NCI-H146 treated with DMSO at 0.1 percent for 48 hours (cell line): ENCODE measurements around the gene FEN1.

Experiments used
- DNase-seq: peaks from one replicate; lab custom pipeline; 2025; ENCODE audit not compliant: unreplicated experiment; lab: John Stamatoyannopoulos, UW

FEN1 gene

GRCh38 chr11:61756452-61757212, 36.1 kb upstream of the FEN1 start:
- DNase-seq, result no peak

- DNase-seq, result no peak
Observed at GRCh38 chr11:61757213-61757862, 35.4 kb upstream of the FEN1 start.

- DNase-seq, result no peak
Observed at GRCh38 chr11:61760946-61761345, 31.8 kb upstream of the FEN1 start.

GRCh38 chr11:61761440-61762222, 31.1 kb upstream of the FEN1 start:
- no peak for DNase-seq

- DNase-seq, result no peak
Observed at GRCh38 chr11:61762223-61762615, 30.5 kb upstream of the FEN1 start.

GRCh38 chr11:61762798-61763197, 29.9 kb upstream of the FEN1 start:
- no peak for DNase-seq

GRCh38 chr11:61763930-61764605, 28.6 kb upstream of the FEN1 start:
- DNase-seq, result no peak

GRCh38 chr11:61764606-61765260, 28.0 kb upstream of the FEN1 start:
- no peak for DNase-seq

GRCh38 chr11:61765550-61766253, 27.0 kb upstream of the FEN1 start:
- no peak for DNase-seq

- DNase-seq, result no peak
Observed at GRCh38 chr11:61766353-61766841, 26.3 kb upstream of the FEN1 start.

- no peak for DNase-seq
Observed at GRCh38 chr11:61768376-61769076, 24.2 kb upstream of the FEN1 start.

- DNase-seq, result no peak
Observed at GRCh38 chr11:61769169-61769920, 23.4 kb upstream of the FEN1 start.

GRCh38 chr11:61769946-61770683, 22.6 kb upstream of the FEN1 start:
- no peak for DNase-seq

GRCh38 chr11:61771195-61771894, 21.4 kb upstream of the FEN1 start:
- DNase-seq, result no peak

- DNase-seq, result no peak
Observed at GRCh38 chr11:61771985-61772455, 20.7 kb upstream of the FEN1 start.

GRCh38 chr11:61773356-61773755, 19.4 kb upstream of the FEN1 start:
- DNase-seq, result no peak

GRCh38 chr11:61773809-61774208, 18.9 kb upstream of the FEN1 start:
- DNase-seq, result no peak
